NCI-H82 (cell line): Measurements from ENCODE around the gene ANKRD39.

Experiments used
- DNase-seq: peaks from one replicate; lab custom pipeline; 2025; lab: John Stamatoyannopoulos, UW

Gene ANKRD39

GRCh38 chr2:96887493-96888012, 29.7 kb upstream of the ANKRD39 start:
- DNase-seq = no peak

- DNase-seq = no peak
Observed at GRCh38 chr2:96885432-96886347, 27.9 kb upstream of the ANKRD39 start.

- no peak for DNase-seq
Observed at GRCh38 chr2:96884299-96885094, 26.7 kb upstream of the ANKRD39 start.

GRCh38 chr2:96883306-96883705, 25.5 kb upstream of the ANKRD39 start:
- no peak for DNase-seq

- no peak for DNase-seq
Observed at GRCh38 chr2:96882906-96883305, 25.1 kb upstream of the ANKRD39 start.

- peak; percentile 60 for DNase-seq
Observed at GRCh38 chr2:96882230-96882629, 24.4 kb upstream of the ANKRD39 start.

GRCh38 chr2:96881349-96882195, 23.8 kb upstream of the ANKRD39 start:
- peak; percentile 73 for DNase-seq

- no peak for DNase-seq
Observed at GRCh38 chr2:96880891-96881273, 23.1 kb upstream of the ANKRD39 start.

- DNase-seq = no peak
Observed at GRCh38 chr2:96879545-96880040, 21.8 kb upstream of the ANKRD39 start.

GRCh38 chr2:96878796-96879544, 21.2 kb upstream of the ANKRD39 start:
- no peak for DNase-seq

- no peak for DNase-seq
Observed at GRCh38 chr2:96878171-96878570, 20.4 kb upstream of the ANKRD39 start.

- DNase-seq = no peak
Observed at GRCh38 chr2:96877631-96878092, 19.8 kb upstream of the ANKRD39 start.

GRCh38 chr2:96877042-96877451, 19.2 kb upstream of the ANKRD39 start:
- DNase-seq = no peak

- DNase-seq = no peak
Observed at GRCh38 chr2:96876269-96877041, 18.6 kb upstream of the ANKRD39 start.

GRCh38 chr2:96875498-96876268, 17.9 kb upstream of the ANKRD39 start:
- DNase-seq = peak; percentile 93

- no peak for DNase-seq
Observed at GRCh38 chr2:96874198-96874831, 16.5 kb upstream of the ANKRD39 start.

- no peak for DNase-seq
Observed at GRCh38 chr2:96873651-96874096, 15.9 kb upstream of the ANKRD39 start.

GRCh38 chr2:96872591-96873349, 15.0 kb upstream of the ANKRD39 start:
- DNase-seq = peak; percentile 28
